ENCODE results near the gene FZD10. TPM values are rescaled to one million over a fixed set of nuclear protein-coding genes. Genes with fewer than 3 reads are reported as not detected.

FZD10 gene
- total RNA-seq, 1 donor = not detected

DNA sequence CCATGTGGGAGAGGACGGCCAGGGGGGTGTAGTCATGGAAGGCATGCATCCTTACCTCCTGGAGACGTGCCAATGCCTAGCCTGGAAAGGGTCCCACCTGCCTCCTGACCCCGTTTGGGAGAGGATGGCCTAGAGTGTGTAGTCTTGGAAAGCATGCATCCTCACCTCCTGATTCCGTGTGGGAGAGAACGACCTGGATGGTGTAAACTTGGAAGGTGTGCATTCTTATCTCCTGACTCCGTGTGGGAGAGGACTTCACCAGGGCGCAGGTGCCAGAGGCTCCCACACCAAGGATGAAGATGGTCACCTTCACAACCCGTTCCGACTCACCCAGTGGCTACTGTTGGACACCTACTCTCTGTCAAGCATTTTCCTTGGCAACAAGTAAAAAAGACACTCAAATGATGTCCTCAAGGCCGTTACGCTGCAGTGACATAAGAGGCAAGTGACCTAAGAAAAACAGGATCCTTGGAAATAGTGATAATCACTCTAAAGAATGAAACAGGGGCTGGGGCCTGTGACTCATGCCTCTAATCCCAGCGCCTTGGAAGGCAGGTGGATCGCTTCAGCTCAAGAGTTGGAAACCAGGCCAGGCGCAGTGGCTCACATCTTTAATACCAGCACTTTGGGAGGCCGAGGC lies 37.5 kb upstream of the FZD10 start:
- no peak for DNase-seq (ENCODE audit: low read depth)
- no peak for TF ChIP-seq CTCF (IDR thresholded peaks at IDR 0.05; ENCODE audit: insufficient read depth, low read depth, low read length)
- H3K4me3 ChIP-seq (ENCODE audit: low read depth, low read length) = no peak overlapping the region

GRCh38 chr12:130126023-130126432 lies 36.2 kb upstream of the FZD10 start:
- TF ChIP-seq CTCF (IDR thresholded peaks at IDR 0.05; ENCODE audit: insufficient read depth, low read depth, low read length) = no peak
- H3K4me3 ChIP-seq (ENCODE audit: low read depth, low read length) = no peak overlapping the region
- no peak for DNase-seq (ENCODE audit: low read depth)

DNA sequence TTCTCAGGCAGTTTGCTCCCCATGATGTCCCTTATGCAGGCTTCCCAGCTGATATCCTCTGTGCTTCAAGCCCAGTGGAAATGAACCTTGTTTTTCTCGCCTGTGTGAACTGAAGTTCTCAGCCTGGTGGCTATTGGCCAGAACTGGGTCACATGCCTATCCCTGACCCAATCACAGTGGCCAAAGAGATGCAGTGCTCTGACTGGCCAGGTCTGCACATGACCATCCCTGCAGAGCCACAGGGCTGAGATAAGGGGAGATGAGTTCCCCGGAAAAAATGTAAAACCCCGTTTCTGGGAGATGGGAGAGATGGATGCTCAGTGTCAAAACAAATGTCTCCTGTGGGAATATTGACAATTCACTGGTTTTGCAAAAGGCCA lies 34.7 kb upstream of the FZD10 start:
- H3K4me3 ChIP-seq (ENCODE audit: low read depth, low read length) = no peak overlapping the region
- TF ChIP-seq CTCF (IDR thresholded peaks at IDR 0.05; ENCODE audit: insufficient read depth, low read depth, low read length) = no peak
- no peak for DNase-seq (ENCODE audit: low read depth)

GRCh38 chr12:130127912-130128789 lies 34.1 kb upstream of the FZD10 start:
- no peak for TF ChIP-seq CTCF (IDR thresholded peaks at IDR 0.05; ENCODE audit: insufficient read depth, low read depth, low read length)
- DNase-seq (ENCODE audit: low read depth) = no peak
- H3K4me3 ChIP-seq (ENCODE audit: low read depth, low read length) = no peak overlapping the region

DNA sequence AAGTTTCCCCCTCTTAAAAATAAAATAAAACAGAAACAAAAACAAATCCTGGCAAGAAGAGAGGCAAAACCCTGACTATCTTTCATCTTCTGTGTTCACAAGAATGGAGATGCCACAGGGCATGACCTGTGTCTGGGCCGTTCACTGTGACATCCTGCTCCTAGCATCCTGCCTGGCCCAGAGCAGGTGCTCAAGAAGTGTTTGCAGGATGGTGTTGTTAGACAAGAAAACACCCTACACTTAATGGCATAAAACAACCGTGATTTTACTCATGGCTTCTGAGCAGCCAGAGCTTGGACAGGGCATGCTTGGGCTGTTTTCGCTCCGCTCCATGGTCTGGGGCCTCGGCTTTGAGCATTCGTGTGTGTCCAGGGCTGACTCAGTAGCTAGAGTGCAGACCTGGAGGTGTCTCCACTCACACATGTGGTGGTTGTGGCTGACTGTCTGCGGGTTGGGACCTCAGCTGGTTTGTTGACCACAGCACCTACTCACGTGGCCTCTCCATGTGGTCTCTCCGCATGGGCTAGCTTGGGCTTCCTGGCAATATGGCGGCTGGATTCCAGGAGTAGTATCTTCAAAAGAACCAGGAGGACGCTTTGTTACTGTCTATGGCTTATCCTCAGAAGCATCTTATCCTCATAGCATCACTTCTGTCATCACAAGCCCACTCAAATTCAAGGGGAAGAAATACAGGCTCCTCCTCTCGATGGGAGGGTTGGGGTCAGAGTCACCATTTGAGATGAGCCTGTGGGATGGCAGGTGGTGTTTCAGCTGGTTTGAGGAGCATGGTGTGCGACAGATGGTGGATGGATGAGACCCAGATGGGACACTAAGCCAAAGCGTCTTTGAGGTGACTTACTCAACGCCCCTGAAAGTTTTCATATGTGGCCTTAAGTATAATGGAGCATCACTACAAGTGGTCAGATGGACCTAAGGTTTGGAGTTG lies 33.2 kb upstream of the FZD10 start:
- no peak for DNase-seq (ENCODE audit: low read depth)
- no peak overlapping the region for H3K4me3 ChIP-seq (ENCODE audit: low read depth, low read length)
- no peak for TF ChIP-seq CTCF (IDR thresholded peaks at IDR 0.05; ENCODE audit: insufficient read depth, low read depth, low read length)

GRCh38 chr12:130130346-130130745 lies 31.9 kb upstream of the FZD10 start:
- no peak for TF ChIP-seq CTCF (IDR thresholded peaks at IDR 0.05; ENCODE audit: insufficient read depth, low read depth, low read length)
- DNase-seq (ENCODE audit: low read depth) = no peak
- no peak overlapping the region for H3K4me3 ChIP-seq (ENCODE audit: low read depth, low read length)
